Endothelial cell of umbilical vein (primary cell): ENCODE data around the gene DNMT1. TPM values are rescaled to one million over a fixed set of nuclear protein-coding genes. Genes with fewer than 3 reads are reported as not detected.
A peak's percentile ranks its signal among the peaks of the same experiment; 100 is the strongest.

Experiments used
- BruUV-seq: library from RNA; stranded (reverse); fragments of 400-500 nt; replicated peaks from 2 replicates; lab custom pipeline; 2021; lab: Mats Ljungman, UMichigan
- CTCF ChIA-PET: fragments of 300-600, 350-600 bp; sonication (Branson Sonifier 250); formaldehyde crosslinking; loops from one replicate; lab custom pipeline; 2021; ENCODE audit warnings: antibody characterized with exemption, inconsistent platforms; lab: Charles Lee
- POLR2A ChIA-PET: fragments of 300-600, 350-600 bp; sonication (Branson Sonifier 250); formaldehyde crosslinking; loops from one replicate; lab custom pipeline; 2021; ENCODE audit warnings: antibody characterized with exemption, inconsistent platforms; lab: Charles Lee
- DNase-seq: peaks from one replicate; pipeline ENCODE4 v3.0.0-alpha.2; 2011; ENCODE audit warnings: low read depth, low spot score
- FAIRE-seq: peaks from 2 replicates; lab custom pipeline; 2011; peaks lifted over from hg19 to GRCh38; lab: Jason Lieb, UNC
- H2AFZ ChIP-seq: 2 replicates; pipeline ENCODE4 v1.6.0; 2012; ENCODE audit warnings: low read depth, low read length, control low read depth, inconsistent platforms
- H3K27ac ChIP-seq: 2 replicates; pipeline ENCODE4 v1.5.1; 2011; ENCODE audit warnings: low read depth, mild to moderate bottlenecking, control low read depth, low read length, moderate library complexity; ENCODE audit not compliant: insufficient read depth
- H3K27me3 ChIP-seq, 2 experiments: 2 replicates each; pipeline versions ENCODE4 v1.6.0 to v1.6.1; 2011; ENCODE audit warnings: low read length in 2 of 2, mixed read lengths in 1 of 2; ENCODE audit not compliant: control insufficient read depth in 2 of 2, insufficient read depth in 2 of 2
- H3K36me3 ChIP-seq, 2 experiments: 2 replicates in 1 of 2; 3 replicates in 1 of 2; pipeline ENCODE4 v1.5.1; 2011; ENCODE audit warnings: low read length in 2 of 2, mild to moderate bottlenecking in 1 of 2, moderate library complexity in 1 of 2; ENCODE audit not compliant: control insufficient read depth in 2 of 2, insufficient read depth in 2 of 2; ENCODE audit errors: extremely low read depth in 1 of 2
- H3K4me1 ChIP-seq: 3 replicates; pipeline ENCODE4 v1.5.1; 2011; ENCODE audit warnings: mild to moderate bottlenecking, low read length; ENCODE audit not compliant: control insufficient read depth, insufficient read depth; ENCODE audit errors: extremely low read depth
- H3K4me2 ChIP-seq: 2 replicates; pipeline ENCODE4 v1.6.1; 2011; ENCODE audit warnings: low read length, control low read depth, mixed read lengths; ENCODE audit not compliant: insufficient read depth
- H3K4me3 ChIP-seq, 3 experiments: fragments of 200-600 bp in 1 of 3; sonication (generic), shearing (Covaris generic) in 1 of 3; replicated peaks in 1 of 3; 2 replicates each; pipeline ENCODE4 v1.5.1; 2011 to 2016; ENCODE audit warnings: control low read depth in 3 of 3, low read length in 3 of 3, mild to moderate bottlenecking in 2 of 3, inconsistent platforms in 1 of 3, low read depth in 1 of 3, moderate library complexity in 1 of 3; ENCODE audit not compliant: insufficient read depth in 1 of 3
- H3K79me2 ChIP-seq: 2 replicates; pipeline ENCODE4 v1.6.0; 2012; ENCODE audit warnings: low read length, inconsistent platforms; ENCODE audit not compliant: control insufficient read depth, insufficient read depth
- H3K9ac ChIP-seq: replicated peaks from 2 replicates; pipeline ENCODE3; 2011; ENCODE audit warnings: low read length, control low read depth; ENCODE audit not compliant: insufficient read depth; ENCODE audit errors: extremely low read depth
- H3K9me1 ChIP-seq: replicated peaks from 3 replicates; pipeline ENCODE4 v1.6.0; 2011; ENCODE audit warnings: mild to moderate bottlenecking, low read length; ENCODE audit not compliant: control insufficient read depth, insufficient read depth; ENCODE audit errors: extremely low read depth
- H3K9me3 ChIP-seq: replicated peaks from 2 replicates; pipeline ENCODE4 v1.5.1; 2012; ENCODE audit warnings: low read length, inconsistent platforms; ENCODE audit not compliant: control insufficient read depth, insufficient read depth
- H4K20me1 ChIP-seq: replicated peaks from 2 replicates; pipeline ENCODE3; 2011; ENCODE audit warnings: mild to moderate bottlenecking, low read length; ENCODE audit not compliant: control insufficient read depth, insufficient read depth; ENCODE audit errors: extremely low read depth
- CTCF ChIP-seq, 2 donors: IDR thresholded peaks; 1 replicate in 1 of 2; 2 replicates in 1 of 2; pipeline ENCODE4 v1.5.1; 2011; ENCODE audit warnings: low read length in 2 of 2, mild to moderate bottlenecking in 2 of 2, moderate library complexity in 2 of 2, control low read depth in 1 of 2, inconsistent platforms in 1 of 2, low read depth in 1 of 2; ENCODE audit not compliant: insufficient read depth in 1 of 2; ENCODE audit errors: extremely low read depth in 1 of 2
- EZH2 ChIP-seq: IDR thresholded peaks from 2 replicates; pipeline ENCODE4 v1.6.1; 2012; ENCODE audit warnings: borderline replicate concordance, low read depth, mild to moderate bottlenecking, moderate library complexity, low read length, inconsistent platforms; ENCODE audit not compliant: severe bottlenecking
- FOS ChIP-seq: IDR thresholded peaks from 2 replicates; pipeline ENCODE4 v1.6.1; 2011; ENCODE audit warnings: mild to moderate bottlenecking, low read length, moderate library complexity, borderline replicate concordance; ENCODE audit not compliant: insufficient read depth
- GATA2 ChIP-seq: IDR thresholded peaks from 2 replicates; pipeline ENCODE4 v1.7.0; 2011; ENCODE audit warnings: low read depth, mild to moderate bottlenecking, moderate library complexity, mixed read lengths, low read length; ENCODE audit not compliant: insufficient read length, insufficient read depth
- JUN ChIP-seq: IDR thresholded peaks from 2 replicates; pipeline ENCODE4 v1.6.1; 2011; ENCODE audit warnings: borderline replicate concordance, low read depth; ENCODE audit not compliant: insufficient read length, insufficient read depth
- MAX ChIP-seq: IDR thresholded peaks from 2 replicates; pipeline ENCODE4 v1.6.1; 2011; ENCODE audit not compliant: insufficient read depth, insufficient read length
- MYC ChIP-seq: IDR thresholded peaks from one replicate; pipeline ENCODE4 v1.6.1; 2011; ENCODE audit warnings: mild to moderate bottlenecking, low read depth, low read length
- POLR2A ChIP-seq: IDR thresholded peaks from 2 replicates; pipeline ENCODE4 v1.6.1; 2012; ENCODE audit warnings: low read depth, mild to moderate bottlenecking, control low read depth, low read length
- POLR2AphosphoS5 ChIP-seq: IDR thresholded peaks from 2 replicates; pipeline ENCODE4 v1.6.1; 2012; ENCODE audit warnings: low read depth, mild to moderate bottlenecking, control low read depth, low read length, moderate library complexity; ENCODE audit not compliant: insufficient read depth
- dilution Hi-C: fragments of 300-500 bp; cut with MboI; formaldehyde crosslinking; loops from one replicate; pipeline ENCODE4 v1.15.0; 2019; ENCODE audit warnings: low sequenced_read_pairs; ENCODE audit not compliant: extremely low pct_ligation_motif_present
- intact Hi-C: fragments of 100-400 bp; cut with micrococcal nuclease; formaldehyde crosslinking; loops from one replicate; pipeline ENCODE4 v1.10.0; 2022
- polyA plus RNA-seq, 4 experiments: library from polyadenylated mRNA; depleted of rRNA in 3 of 4; stranded (reverse) in 3 of 4; unstranded in 1 of 4; fragments of >200 nt; gene quantifications; 2 replicates each; pipeline versions ENCODE4 v1.2.1 to v1.2.3, GENCODE V29; 2011 to 2012; ENCODE audit warnings: missing spikeins in 1 of 4
- total RNA-seq: library from RNA; stranded (reverse); gene quantifications from 2 replicates; pipeline ENCODE4 v1.2.3, GENCODE V29; 2021

DNMT1 gene
- total and polyA plus RNA-seq, 2 donors (not counting 3 experiments of a cell fraction or from before 2014, with no cell fraction given), result 53.4 to 165 TPM

- peaks cover 7% of the 10 kb centered on the region for H3K4me1 ChIP-seq
- no TSS peak for BruUV-seq
- no peak overlapping the region for H3K27ac ChIP-seq
- TF ChIP-seq POLR2A (peak; percentile 33), MAX (no peak), MYC (no peak), POLR2AphosphoS5 (peak; percentile 16), EZH2 (no peak), CTCF (IDR thresholded peaks at IDR 0.05; ENCODE audit: extremely low read depth in 1 of 2, insufficient read depth in 1 of 2, low read depth in 1 of 2, low read length in 2 of 2) (no peak), FOS (no peak), JUN (no peak), GATA2 (no peak)
- FAIRE-seq, result no peak
- intact Hi-C loops (no loop called here), dilution Hi-C loops (no loop called here)
- DNase-seq, result no peak
- H3K9ac ChIP-seq, result no peak overlapping the region
- no peak overlapping the region for H2AFZ ChIP-seq
- POLR2A ChIA-PET, result interaction anchor here (0.5 kb wide), 1 partner anchor 184 kb away, joined by 3 read pairs; no protein-coding TSS in a partner anchor
- H3K4me3 ChIP-seq, result no peak overlapping the region
- CTCF ChIA-PET, result interaction anchor here (0.9 to 1.6 kb wide), 3 partner anchors 13 to 135 kb away, joined by 3 to 6 read pairs (median 4); no protein-coding TSS in a partner anchor
- no peaks in the 10 kb centered on the region for H4K20me1 ChIP-seq
- no peaks in the 10 kb centered on the region for H3K9me3 ChIP-seq
- no peak overlapping the region for H3K4me2 ChIP-seq
- H3K9me1 ChIP-seq, result no peaks in the 10 kb centered on the region
- H3K27me3 ChIP-seq, result no peaks in the 10 kb centered on the region
- H3K36me3 ChIP-seq, result peaks cover 5 to 37% of the 10 kb centered on the region in 2 experiments
- peaks cover 18% of the 10 kb centered on the region for H3K79me2 ChIP-seq
Observed at GRCh38 chr19:10115392-10116084, 79.2 kb downstream of the DNMT1 start.
